MCF 10A (cell line): Measurements from ENCODE around the gene CCDC150. TPM values are rescaled to one million over a fixed set of nuclear protein-coding genes. Genes with fewer than 3 reads are reported as not detected.

Experiments used
- BruUV-seq: library from RNA; stranded (reverse); fragments of 400-500 nt; replicated peaks from 2 replicates; lab custom pipeline; 2021; lab: Mats Ljungman, UMichigan
- CTCF ChIA-PET: fragments of 300-600 bp; sonication (Branson Sonifier 250); formaldehyde crosslinking; extraction: SDS; loops from one replicate; lab custom pipeline; 2021; ENCODE audit warnings: antibody characterized with exemption, inconsistent platforms; lab: Yijun Ruan, JAX
- POLR2A ChIA-PET: fragments of 300-600, 350-650 bp; sonication (Branson Sonifier 250); formaldehyde crosslinking; extraction: SDS; loops from one replicate; lab custom pipeline; 2020; ENCODE audit warnings: antibody characterized with exemption, inconsistent platforms; lab: Yijun Ruan, JAX
- DNase-seq: peaks from one replicate; pipeline ENCODE4 v3.0.0-alpha.2; 2018; ENCODE audit not compliant: unreplicated experiment
- H3K27ac Mint-ChIP-seq: one replicate; pipeline ENCODE4 v1.8.0; 2022; ENCODE audit warnings: mild to moderate bottlenecking, low read depth, mixed read lengths; ENCODE audit not compliant: unreplicated experiment
- H3K27me3 Mint-ChIP-seq: one replicate; pipeline ENCODE4 v1.8.0; 2022; ENCODE audit warnings: mixed read lengths; ENCODE audit not compliant: insufficient read depth, unreplicated experiment
- H3K36me3 Mint-ChIP-seq: one replicate; pipeline ENCODE4 v1.8.0; 2022; ENCODE audit warnings: mild to moderate bottlenecking, moderate library complexity, mixed read lengths; ENCODE audit not compliant: insufficient read depth, unreplicated experiment
- H3K4me1 Mint-ChIP-seq: one replicate; pipeline ENCODE4 v1.8.0; 2022; ENCODE audit warnings: mixed read lengths; ENCODE audit not compliant: insufficient read depth, unreplicated experiment
- H3K4me3 Mint-ChIP-seq: one replicate; pipeline ENCODE4 v1.8.0; 2022; ENCODE audit warnings: mild to moderate bottlenecking, moderate library complexity, mixed read lengths; ENCODE audit not compliant: unreplicated experiment
- H3K9me3 Mint-ChIP-seq: one replicate; pipeline ENCODE4 v1.8.0; 2022; ENCODE audit warnings: mixed read lengths; ENCODE audit not compliant: unreplicated experiment
- intact Hi-C: fragments of 100-400 bp; cut with micrococcal nuclease; formaldehyde crosslinking; loops from 2 replicates; pipeline ENCODE4 v1.14.1; 2022
- total RNA-seq: library from RNA; stranded (reverse); gene quantifications from 2 replicates; pipeline ENCODE4 v1.2.3, GENCODE V29; 2022
- TF ChIP-seq, protein P1 (sequence below): fragments of 200-600 bp; IDR thresholded peaks from one replicate; pipeline ENCODE4 v1.8.0; 2022; ENCODE audit warnings: antibody characterized with exemption, mild to moderate bottlenecking; ENCODE audit not compliant: unreplicated experiment

The CCDC150 gene
- total RNA-seq, 1 experiment from 2014 or later = 8.1 TPM

DNA sequence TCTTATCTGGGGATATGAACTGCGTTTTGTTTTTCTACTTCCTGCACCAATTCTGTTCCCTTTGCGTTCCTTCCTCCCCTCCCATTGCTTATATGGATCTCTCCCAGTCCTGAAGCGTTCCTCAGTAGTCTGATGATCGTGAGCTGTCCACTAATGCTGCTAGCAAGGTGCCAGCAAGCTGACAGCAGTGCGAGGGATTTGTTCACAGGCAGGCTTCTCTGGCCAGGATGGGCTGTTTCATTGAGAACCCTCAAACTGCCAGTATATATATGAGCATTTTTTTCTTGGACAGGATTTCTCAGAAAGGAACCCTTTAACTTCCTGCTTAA is 119.8 kb downstream of the CCDC150 start:
- H3K27me3 Mint-ChIP-seq = no peaks in the 10 kb centered on the region
- H3K36me3 Mint-ChIP-seq = peaks cover 32% of the 10 kb centered on the region
- no peak overlapping the region for H3K4me3 Mint-ChIP-seq
- TF ChIP-seq, protein P1, sequence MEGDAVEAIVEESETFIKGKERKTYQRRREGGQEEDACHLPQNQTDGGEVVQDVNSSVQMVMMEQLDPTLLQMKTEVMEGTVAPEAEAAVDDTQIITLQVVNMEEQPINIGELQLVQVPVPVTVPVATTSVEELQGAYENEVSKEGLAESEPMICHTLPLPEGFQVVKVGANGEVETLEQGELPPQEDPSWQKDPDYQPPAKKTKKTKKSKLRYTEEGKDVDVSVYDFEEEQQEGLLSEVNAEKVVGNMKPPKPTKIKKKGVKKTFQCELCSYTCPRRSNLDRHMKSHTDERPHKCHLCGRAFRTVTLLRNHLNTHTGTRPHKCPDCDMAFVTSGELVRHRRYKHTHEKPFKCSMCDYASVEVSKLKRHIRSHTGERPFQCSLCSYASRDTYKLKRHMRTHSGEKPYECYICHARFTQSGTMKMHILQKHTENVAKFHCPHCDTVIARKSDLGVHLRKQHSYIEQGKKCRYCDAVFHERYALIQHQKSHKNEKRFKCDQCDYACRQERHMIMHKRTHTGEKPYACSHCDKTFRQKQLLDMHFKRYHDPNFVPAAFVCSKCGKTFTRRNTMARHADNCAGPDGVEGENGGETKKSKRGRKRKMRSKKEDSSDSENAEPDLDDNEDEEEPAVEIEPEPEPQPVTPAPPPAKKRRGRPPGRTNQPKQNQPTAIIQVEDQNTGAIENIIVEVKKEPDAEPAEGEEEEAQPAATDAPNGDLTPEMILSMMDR = no peak
- ChIA-PET POLR2A (no interaction called here), CTCF (interaction anchor here (0.5 to 2.9 kb wide), 19 partner anchors 9 to 670 kb away, joined by 3 to 11 read pairs (median 4); partner anchors contain the start of gene HECW2)
- intact Hi-C loops = loop anchor here (1.0 to 10.0 kb wide), 5 partner anchors 167 to 685 kb away; partner anchors contain the start of gene HECW2
- no peak overlapping the region for H3K27ac Mint-ChIP-seq
- no peaks in the 10 kb centered on the region for H3K4me1 Mint-ChIP-seq
- no peak for DNase-seq
- peaks cover 23% of the 10 kb centered on the region for H3K9me3 Mint-ChIP-seq
- BruUV-seq = no TSS peak

DNA sequence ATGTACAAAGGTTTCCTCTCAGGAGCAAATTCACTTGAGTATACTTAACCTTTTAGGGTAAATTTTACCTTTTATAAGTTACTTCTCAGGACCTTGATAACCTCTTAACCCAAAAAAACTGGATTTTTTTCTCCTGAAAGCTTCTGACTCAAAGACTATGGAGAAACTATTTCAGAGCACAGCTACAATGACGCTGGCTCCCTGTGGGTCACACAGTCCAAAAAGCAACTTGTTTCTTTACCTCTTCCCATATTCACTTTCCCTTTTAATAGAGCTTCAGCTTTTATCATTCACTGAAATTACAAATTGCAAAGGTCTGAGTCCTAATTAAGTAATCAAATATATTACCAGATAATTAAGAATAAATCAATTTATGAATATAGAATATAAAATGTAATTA is 127.6 kb downstream of the CCDC150 start:
- CTCF ChIA-PET = interaction anchor here (0.8 to 2.4 kb wide), 3 partner anchors 16 to 700 kb away, joined by 3 to 11 read pairs (median 3); no protein-coding TSS in a partner anchor

More for the DNA sequence above, 127.6 kb downstream of the CCDC150 start:
- intact Hi-C loops = no loop called here
- DNase-seq = no peak
- BruUV-seq = no TSS peak
- POLR2A ChIA-PET = interaction anchor here (0.6 to 1.0 kb wide), 2 partner anchors 32 to 59 kb away, joined by 3 to 7 read pairs; partner anchors contain the start of gene GTF3C3
- Mint-ChIP-seq H3K27ac (no peak overlapping the region), H3K36me3 (peaks cover 94% of the 10 kb centered on the region), H3K27me3 (no peaks in the 10 kb centered on the region), H3K4me3 (no peak overlapping the region), H3K4me1 (no peaks in the 10 kb centered on the region), H3K9me3 (no peaks in the 10 kb centered on the region)
- TF ChIP-seq, protein P1 = no peak

Other genes starting within 250 kb of the CCDC150 start
- 0.79 and 4.5 TPM in 2 replicates for gene HECW2, start 46.2 kb upstream of the CCDC150 start, total RNA-seq
- gene GTF3C3, start 160.0 kb downstream of the CCDC150 start, total RNA-seq = 37.2 and 59.3 TPM in 2 replicates
- 0.61 and 0.98 TPM in 2 replicates for gene C2orf66, start 169.6 kb downstream of the CCDC150 start, total RNA-seq